Thoracic aorta (tissue), 2 donors: ENCODE measurements around the gene ROR1. TPM values are rescaled to one million over a fixed set of nuclear protein-coding genes. Genes with fewer than 3 reads are reported as not detected.

Experiments
- ATAC-seq: fragments of 150-250 bp; one replicate; pipeline ENCODE4 v1.8.0; 2017; ENCODE audit warnings: low read depth; ENCODE audit not compliant: insufficient number of reproducible peaks, low FRiP score
- DNase-seq: peaks from one replicate; pipeline ENCODE4 v3.0.0-alpha.2; 2020; ENCODE audit warnings: low spot score
- H3K27ac ChIP-seq, 2 donors: fragments of 200-600 bp; sonication (generic); 1 replicate in 1 of 2; 2 replicates in 1 of 2; pipeline ENCODE4 v1.5.1; 2016; ENCODE audit warnings: mild to moderate bottlenecking in 2 of 2, moderate library complexity in 2 of 2
- H3K27me3 ChIP-seq: fragments of 200-600 bp; sonication (generic); replicated peaks from 2 replicates; pipeline ENCODE4 v1.6.0; 2016; ENCODE audit warnings: mild to moderate bottlenecking; ENCODE audit not compliant: insufficient read depth
- H3K36me3 ChIP-seq: fragments of 200-600 bp; sonication (generic); one replicate; pipeline ENCODE4 v1.5.1; 2016
- H3K4me1 ChIP-seq, 2 donors: fragments of 200-600 bp; sonication (generic); 1 replicate in 1 of 2; 2 replicates in 1 of 2; pipeline versions ENCODE4 v1.5.1 to v1.6.0; 2016; ENCODE audit warnings: low read depth in 2 of 2, mild to moderate bottlenecking in 1 of 2; ENCODE audit not compliant: control insufficient read depth in 1 of 2
- H3K4me3 ChIP-seq: fragments of 200-600 bp; sonication (generic); 2 replicates; pipeline ENCODE4 v1.5.1; 2016; ENCODE audit warnings: mild to moderate bottlenecking
- H3K9me3 ChIP-seq: fragments of 200-600 bp; sonication (generic); 2 replicates; pipeline ENCODE4 v1.5.1; 2016
- CTCF ChIP-seq: fragments of 200-600 bp; sonication (generic); IDR thresholded peaks from one replicate; pipeline ENCODE4 v1.5.1; 2019; ENCODE audit warnings: antibody characterized with exemption
- total RNA-seq, 2 donors: library from RNA; depleted of rRNA; stranded (reverse); fragments of >200 nt; gene quantifications; one replicate each; pipeline versions ENCODE4 v1.1.0 to v1.2.3, GENCODE V29; 2016

The ROR1 gene
- total RNA-seq, 2 donors from 2014 or later = 41.2 to 51.8 TPM

- ATAC-seq (no peak), DNase-seq (no peak)
- H3K27ac ChIP-seq = peak overlapping the region in 1 of 2 donors; percentile 35
- no peaks in the 10 kb centered on the region for H3K9me3 ChIP-seq
- H3K36me3 ChIP-seq = no peaks in the 10 kb centered on the region
- no peak for TF ChIP-seq CTCF
- peaks cover 3 to 27% of the 10 kb centered on the region in 2 donors for H3K4me1 ChIP-seq
- no peak overlapping the region for H3K4me3 ChIP-seq
- H3K27me3 ChIP-seq = no peaks in the 10 kb centered on the region
Measured at GRCh38 chr1:64093941-64094340, 320.1 kb downstream of the ROR1 start.

GRCh38 chr1:64095832-64096231 is 322.0 kb downstream of the ROR1 start:
- ATAC-seq (no peak), DNase-seq (no peak)
- Histone ChIP-seq H3K27ac (no peak overlapping the region), H3K27me3 (no peaks in the 10 kb centered on the region), H3K9me3 (no peaks in the 10 kb centered on the region), H3K4me3 (no peak overlapping the region), H3K36me3 (no peaks in the 10 kb centered on the region), H3K4me1 (peaks cover 8 to 35% of the 10 kb centered on the region in 2 donors)
- no peak for TF ChIP-seq CTCF

GRCh38 chr1:64097859-64098258 is 324.0 kb downstream of the ROR1 start:
- no peak for TF ChIP-seq CTCF

GRCh38 chr1:64098436-64098835 is 324.6 kb downstream of the ROR1 start:
- no peaks in the 10 kb centered on the region for H3K9me3 ChIP-seq
- H3K27ac ChIP-seq = no peak overlapping the region
- DNase-seq (no peak), ATAC-seq (no peak)
- H3K4me1 ChIP-seq = peaks cover 8 to 43% of the 10 kb centered on the region in 2 donors
- TF ChIP-seq CTCF = no peak
- no peak overlapping the region for H3K4me3 ChIP-seq
- H3K36me3 ChIP-seq = no peaks in the 10 kb centered on the region
- no peaks in the 10 kb centered on the region for H3K27me3 ChIP-seq

More at GRCh38 chr1:64097859-64098258, 324.0 kb downstream of the ROR1 start:
- H3K27ac ChIP-seq = no peak overlapping the region
- DNase-seq = no peak
- H3K4me3 ChIP-seq = no peak overlapping the region
- H3K27me3 ChIP-seq = no peaks in the 10 kb centered on the region
- H3K9me3 ChIP-seq = no peaks in the 10 kb centered on the region
- no peaks in the 10 kb centered on the region for H3K36me3 ChIP-seq
- no peak for ATAC-seq
- peaks cover 11 to 48% of the 10 kb centered on the region in 2 donors for H3K4me1 ChIP-seq

- ATAC-seq (no peak), DNase-seq (no peak)
- Histone ChIP-seq H3K9me3 (no peaks in the 10 kb centered on the region), H3K27ac (no peak overlapping the region), H3K4me3 (no peak overlapping the region), H3K4me1 (peaks cover 8 to 43% of the 10 kb centered on the region in 2 donors), H3K27me3 (no peaks in the 10 kb centered on the region), H3K36me3 (no peaks in the 10 kb centered on the region)
- no peak for TF ChIP-seq CTCF
Measured at GRCh38 chr1:64098846-64099582, 325.2 kb downstream of the ROR1 start.
